HCT116 (cell line): ENCODE data around the gene C9. TPM values are rescaled to one million over a fixed set of nuclear protein-coding genes. Genes with fewer than 3 reads are reported as not detected.

Experiments
- ATAC-seq: fragments of 200-7000 bp; cut with Tn5 transposase; 2 replicates; pipeline ENCODE4 v1.9.1; 2020; ENCODE audit warnings: mild to moderate bottlenecking, moderate library complexity
- BruUV-seq: library from RNA; stranded (reverse); fragments of 400-500 nt; replicated peaks from 2 replicates; lab custom pipeline; 2021; lab: Mats Ljungman, UMichigan
- CTCF ChIA-PET: fragments of 300-600 bp; sonication (Branson Sonifier 250); formaldehyde crosslinking; loops from one replicate; lab custom pipeline; 2021; ENCODE audit warnings: antibody characterized with exemption; lab: Charles Lee
- POLR2A ChIA-PET: fragments of 300-600, 350-600 bp; sonication (Branson Sonifier 250); formaldehyde crosslinking; loops from one replicate; lab custom pipeline; 2021; ENCODE audit warnings: antibody characterized with exemption; lab: Charles Lee
- RAD21 ChIA-PET, 2 experiments: fragments of 300-600 bp; sonication (Branson Sonifier 250); formaldehyde crosslinking; loops; one replicate each; lab custom pipeline; 2023; ENCODE audit warnings: low total read pairs in 2 of 2; ENCODE audit not compliant: uncharacterized antibody in 2 of 2, unreplicated experiment in 2 of 2, low non-redundant PET in 1 of 2; lab: Charles Lee
- DNase-seq: peaks from one replicate; pipeline ENCODE4 v3.0.0-alpha.2; 2010; ENCODE audit warnings: low read depth, low spot score
- H2AFZ ChIP-seq: fragments of 200-600 bp; shearing (Covaris generic), sonication (generic); 2 replicates; pipeline ENCODE4 v1.6.1; 2017; ENCODE audit warnings: low read depth, mixed run types, mixed read lengths, antibody characterized with exemption, low read length; ENCODE audit not compliant: poor library complexity, severe bottlenecking
- H3K27ac ChIP-seq: 2 replicates; pipeline ENCODE4 v1.5.1; 2012; ENCODE audit warnings: low read depth, low read length
- H3K27me3 ChIP-seq: fragments of 200-600 bp; sonication (generic); 2 replicates; pipeline ENCODE4 v1.6.1; 2016; ENCODE audit warnings: mixed run types, low read length, mixed read lengths; ENCODE audit not compliant: insufficient read depth
- H3K36me3 ChIP-seq, 2 experiments: fragments of 200-500 bp in 1 of 2; fragments of 200-600 bp in 1 of 2; sonication (Bioruptor generic) in 1 of 2; sonication (generic) in 1 of 2; 2 replicates each; pipeline versions ENCODE4 v1.5.1 to v1.6.1; 2014 to 2016; ENCODE audit warnings: low read length in 2 of 2, inconsistent platforms in 1 of 2, mixed read lengths in 1 of 2, mixed run types in 1 of 2; ENCODE audit not compliant: insufficient read depth in 2 of 2, control insufficient read depth in 1 of 2
- H3K4me1 ChIP-seq, 2 experiments: fragments of 200-600 bp in 1 of 2; sonication (generic) in 1 of 2; 2 replicates each; pipeline versions ENCODE4 v1.5.1 to v1.6.1; 2012 to 2017; ENCODE audit warnings: low read length in 2 of 2, inconsistent platforms in 1 of 2, mild to moderate bottlenecking in 1 of 2, mixed read lengths in 1 of 2, mixed run types in 1 of 2, moderate library complexity in 1 of 2; ENCODE audit not compliant: insufficient read depth in 2 of 2, control insufficient read depth in 1 of 2
- H3K4me2 ChIP-seq: fragments of 200-600 bp; sonication (generic); 2 replicates; pipeline ENCODE4 v1.6.1; 2017; ENCODE audit warnings: mixed run types, low read length, mixed read lengths
- H3K4me3 ChIP-seq, 2 experiments: fragments of 200-600 bp in 1 of 2; sonication (generic) in 1 of 2; replicated peaks in 1 of 2; 2 replicates each; pipeline ENCODE4 v1.5.1; 2011 to 2016; ENCODE audit warnings: low read length in 2 of 2, control low read depth in 1 of 2, low read depth in 1 of 2, mild to moderate bottlenecking in 1 of 2, mixed read lengths in 1 of 2, mixed run types in 1 of 2
- H3K79me2 ChIP-seq: fragments of 200-600 bp; sonication (generic); 2 replicates; pipeline ENCODE4 v1.6.1; 2017; ENCODE audit warnings: mild to moderate bottlenecking, mixed run types, low read length, moderate library complexity, mixed read lengths; ENCODE audit not compliant: insufficient read depth
- H3K9ac ChIP-seq: fragments of 200-600 bp; sonication (generic); 2 replicates; pipeline ENCODE4 v1.6.1; 2016; ENCODE audit warnings: low read length, mixed read lengths
- H3K9me2 ChIP-seq: fragments of 200-600 bp; sonication (generic), shearing (Covaris generic); 2 replicates; pipeline ENCODE4 v1.6.1; 2017; ENCODE audit warnings: mixed run types, mild to moderate bottlenecking, moderate library complexity; ENCODE audit not compliant: insufficient read depth
- H3K9me3 ChIP-seq, 2 experiments: fragments of 200-500 bp in 1 of 2; fragments of 200-600 bp in 1 of 2; sonication (Bioruptor generic) in 1 of 2; sonication (generic) in 1 of 2; 2 replicates each; pipeline ENCODE4 v1.6.1; 2014 to 2017; ENCODE audit warnings: low read length in 2 of 2, mixed read lengths in 2 of 2, inconsistent platforms in 1 of 2, low read depth in 1 of 2, mild to moderate bottlenecking in 1 of 2, mixed run types in 1 of 2, moderate library complexity in 1 of 2; ENCODE audit not compliant: control insufficient read depth in 1 of 2, insufficient read depth in 1 of 2
- H4K20me1 ChIP-seq: fragments of 200-600 bp; sonication (generic), shearing (Covaris generic); 2 replicates; pipeline ENCODE4 v1.6.1; 2017; ENCODE audit warnings: mixed run types, mild to moderate bottlenecking, moderate library complexity; ENCODE audit not compliant: insufficient read depth
- CBX3 ChIP-seq: IDR thresholded peaks from 2 replicates; pipeline ENCODE4 v1.6.1; 2012; ENCODE audit warnings: low read depth
- EGR1 ChIP-seq: IDR thresholded peaks from 2 replicates; pipeline ENCODE4 v1.6.1; 2012; ENCODE audit warnings: low read depth
- POLR2AphosphoS5 ChIP-seq: IDR thresholded peaks from 2 replicates; pipeline ENCODE4 v1.6.1; 2011; ENCODE audit warnings: mild to moderate bottlenecking, low read depth, low read length, moderate library complexity
- REST ChIP-seq: IDR thresholded peaks from 2 replicates; pipeline ENCODE4 v1.6.1; 2012; ENCODE audit warnings: low read depth
- SP1 ChIP-seq: IDR thresholded peaks from 2 replicates; pipeline ENCODE4 v1.6.1; 2012; ENCODE audit warnings: low read depth
- YY1 ChIP-seq: IDR thresholded peaks from 2 replicates; pipeline ENCODE4 v1.6.1; 2011; ENCODE audit warnings: low read length, low read depth, moderate library complexity, mild to moderate bottlenecking; ENCODE audit not compliant: insufficient replicate concordance; ENCODE audit errors: extremely low read depth
- ZNF274 ChIP-seq: fragments of 200-500 bp; sonication (Bioruptor generic); IDR thresholded peaks from 2 replicates; pipeline ENCODE4 v1.6.1; 2014; ENCODE audit warnings: mild to moderate bottlenecking, low read depth, low read length, inconsistent platforms
- intact Hi-C: fragments of 100-400 bp; cut with micrococcal nuclease; formaldehyde crosslinking; loops from 2 replicates; pipeline ENCODE4 v1.10.0; 2022
- total RNA-seq: library from RNA; stranded (reverse); gene quantifications from one replicate; pipeline ENCODE4 v1.2.1, GENCODE V29; 2021; ENCODE audit not compliant: unreplicated experiment

C9 gene
- total RNA-seq, 1 experiment from 2014 or later: 0.34 TPM

DNA sequence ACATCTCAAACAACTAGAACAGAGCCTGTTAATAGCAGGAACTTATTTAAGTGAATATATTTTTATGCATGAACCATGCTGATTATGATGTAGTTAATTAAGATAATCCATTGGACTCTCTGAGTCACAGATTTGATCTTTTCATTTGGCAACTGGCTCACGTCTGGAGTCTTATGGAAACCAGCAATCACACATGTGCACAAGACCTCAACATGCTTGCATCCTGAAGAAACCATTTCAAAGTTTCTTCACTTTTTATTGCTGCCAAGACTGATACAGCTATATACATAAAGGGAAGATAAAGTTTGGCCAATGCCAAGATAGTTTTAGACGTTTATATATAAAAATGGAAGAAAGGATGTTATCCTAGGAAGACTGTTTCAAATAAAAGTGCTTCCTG is 13.3 kb upstream of the C9 start:
- Histone ChIP-seq H3K9ac (no peak overlapping the region), H3K4me2 (no peak overlapping the region), H2AFZ (no peak overlapping the region), H3K9me2 (no peaks in the 10 kb centered on the region), H3K4me1 (no peaks in the 10 kb centered on the region), H3K4me3 (no peak overlapping the region), H3K9me3 (no peaks in the 10 kb centered on the region), H4K20me1 (no peaks in the 10 kb centered on the region), H3K27ac (no peak overlapping the region), H3K27me3 (no peaks in the 10 kb centered on the region), H3K79me2 (no peaks in the 10 kb centered on the region), H3K36me3 (no peaks in the 10 kb centered on the region)
- CTCF ChIA-PET: interaction anchor here (2.6 kb wide), 1 partner anchor 170 kb away, joined by 132 read pairs; no protein-coding TSS in a partner anchor
- RAD21 ChIA-PET: no interaction called here
- ATAC-seq (no peak), DNase-seq (no peak)
- POLR2A ChIA-PET: no interaction called here
- no TSS peak for BruUV-seq
- intact Hi-C loops: loop anchor here (5.0 kb wide), 1 partner anchor 160 kb away; the partner anchor contains the start of gene FYB1
- TF ChIP-seq ZNF274: no peak
- TF ChIP-seq CBX3: no peak
- no peak for TF ChIP-seq SP1
- no peak for TF ChIP-seq EGR1
- TF ChIP-seq POLR2AphosphoS5: no peak
- TF ChIP-seq REST: no peak
- TF ChIP-seq YY1: no peak
